ENCODE results near the gene NEURL1B.

- TF ChIP-seq CTCF (IDR thresholded peaks at IDR 0.05) = no peak
- TF ChIP-seq POLR2A (IDR thresholded peaks at IDR 0.05) = no peak
Measured at GRCh38 chr5:172669386-172670004, 28.4 kb downstream of the NEURL1B start.
